Erythroblast (primary cell): Measurements from ENCODE around the gene GLA.

ENCODE experiments used
- GATA1 ChIP-seq: IDR thresholded peaks from 2 replicates; pipeline ENCODE4 v1.6.1; 2011; ENCODE audit warnings: low read depth, mild to moderate bottlenecking, control low read depth, low read length, moderate library complexity
- POLR2A ChIP-seq: IDR thresholded peaks from 2 replicates; pipeline ENCODE4 v1.6.1; 2011; ENCODE audit warnings: mild to moderate bottlenecking, low read length

- TF ChIP-seq POLR2A (peak; percentile 48), GATA1 (no peak)
These were observed 47.3 kb downstream of the GLA start for GRCh38 chrX:101360390-101360789.
